GM13977 (cell line): ENCODE measurements around the gene UNC5A.

Experiments used
- DNase-seq: peaks from one replicate; pipeline ENCODE4 v3.0.0; 2012; ENCODE audit warnings: low spot score
- in situ Hi-C: fragments of 300-500 bp; cut with MboI; formaldehyde crosslinking; loops from one replicate; pipeline ENCODE4 v1.12.0; 2022; ENCODE audit warnings: low sequenced_read_pairs, low pct_unique_long_range_greater_than_20kb, mixed read lengths, inconsistent platforms; ENCODE audit not compliant: unreplicated experiment
- TF ChIP-seq, protein P1 (sequence below): IDR thresholded peaks from 2 replicates; pipeline ENCODE4 v1.5.1; 2012; ENCODE audit warnings: mild to moderate bottlenecking, control low read depth; ENCODE audit not compliant: insufficient read depth; ENCODE audit errors: extremely low read depth, missing control alignments

Gene UNC5A

DNA sequence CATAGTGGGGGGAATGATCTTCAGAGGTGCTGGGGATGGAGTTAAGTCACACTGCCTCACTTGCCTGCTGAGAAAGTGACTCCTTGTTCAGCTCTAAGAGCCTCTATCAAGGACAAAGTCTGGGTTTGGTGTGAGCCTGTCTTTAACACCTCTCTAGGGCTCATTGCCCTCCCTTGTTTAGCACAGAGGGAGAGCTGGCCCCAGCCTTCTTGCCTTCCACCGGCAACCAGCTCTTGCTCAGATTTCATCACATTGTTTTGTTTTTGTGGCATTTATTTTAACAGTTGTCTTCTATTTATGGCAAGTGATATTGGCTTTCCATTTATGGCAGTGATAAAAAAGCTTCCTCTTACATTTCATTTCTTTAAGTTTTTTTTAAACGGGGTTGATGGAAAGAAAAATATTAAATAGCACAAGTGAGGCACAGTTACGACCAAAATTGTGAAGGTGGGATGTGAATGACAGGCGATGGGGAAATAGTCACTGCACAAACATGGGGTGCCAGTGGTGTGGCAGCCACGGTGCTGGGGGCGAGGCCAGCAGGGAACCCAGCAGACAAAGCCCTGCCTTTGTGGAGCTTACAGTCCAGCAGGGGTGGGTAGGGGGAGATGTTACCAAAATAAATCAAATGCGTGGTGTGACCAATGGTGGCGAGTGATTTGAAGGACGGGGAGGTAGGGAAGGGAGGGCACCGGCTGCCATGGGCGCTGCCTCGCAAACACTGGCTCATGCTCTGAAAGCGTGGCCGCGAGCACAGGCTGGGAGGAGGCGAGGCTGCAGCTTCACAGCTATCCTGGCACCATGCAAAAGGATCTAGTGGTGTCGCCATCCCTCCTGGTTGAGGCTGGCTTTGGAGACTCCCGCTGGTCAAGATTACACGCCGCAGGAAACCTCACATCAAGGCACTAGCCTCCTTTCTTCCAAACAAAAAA is 21.2 kb upstream of the UNC5A start:
- DNase-seq, result no peak
- TF ChIP-seq, protein P1, sequence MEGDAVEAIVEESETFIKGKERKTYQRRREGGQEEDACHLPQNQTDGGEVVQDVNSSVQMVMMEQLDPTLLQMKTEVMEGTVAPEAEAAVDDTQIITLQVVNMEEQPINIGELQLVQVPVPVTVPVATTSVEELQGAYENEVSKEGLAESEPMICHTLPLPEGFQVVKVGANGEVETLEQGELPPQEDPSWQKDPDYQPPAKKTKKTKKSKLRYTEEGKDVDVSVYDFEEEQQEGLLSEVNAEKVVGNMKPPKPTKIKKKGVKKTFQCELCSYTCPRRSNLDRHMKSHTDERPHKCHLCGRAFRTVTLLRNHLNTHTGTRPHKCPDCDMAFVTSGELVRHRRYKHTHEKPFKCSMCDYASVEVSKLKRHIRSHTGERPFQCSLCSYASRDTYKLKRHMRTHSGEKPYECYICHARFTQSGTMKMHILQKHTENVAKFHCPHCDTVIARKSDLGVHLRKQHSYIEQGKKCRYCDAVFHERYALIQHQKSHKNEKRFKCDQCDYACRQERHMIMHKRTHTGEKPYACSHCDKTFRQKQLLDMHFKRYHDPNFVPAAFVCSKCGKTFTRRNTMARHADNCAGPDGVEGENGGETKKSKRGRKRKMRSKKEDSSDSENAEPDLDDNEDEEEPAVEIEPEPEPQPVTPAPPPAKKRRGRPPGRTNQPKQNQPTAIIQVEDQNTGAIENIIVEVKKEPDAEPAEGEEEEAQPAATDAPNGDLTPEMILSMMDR, result no peak
- in situ Hi-C loops, result no loop called here

DNA sequence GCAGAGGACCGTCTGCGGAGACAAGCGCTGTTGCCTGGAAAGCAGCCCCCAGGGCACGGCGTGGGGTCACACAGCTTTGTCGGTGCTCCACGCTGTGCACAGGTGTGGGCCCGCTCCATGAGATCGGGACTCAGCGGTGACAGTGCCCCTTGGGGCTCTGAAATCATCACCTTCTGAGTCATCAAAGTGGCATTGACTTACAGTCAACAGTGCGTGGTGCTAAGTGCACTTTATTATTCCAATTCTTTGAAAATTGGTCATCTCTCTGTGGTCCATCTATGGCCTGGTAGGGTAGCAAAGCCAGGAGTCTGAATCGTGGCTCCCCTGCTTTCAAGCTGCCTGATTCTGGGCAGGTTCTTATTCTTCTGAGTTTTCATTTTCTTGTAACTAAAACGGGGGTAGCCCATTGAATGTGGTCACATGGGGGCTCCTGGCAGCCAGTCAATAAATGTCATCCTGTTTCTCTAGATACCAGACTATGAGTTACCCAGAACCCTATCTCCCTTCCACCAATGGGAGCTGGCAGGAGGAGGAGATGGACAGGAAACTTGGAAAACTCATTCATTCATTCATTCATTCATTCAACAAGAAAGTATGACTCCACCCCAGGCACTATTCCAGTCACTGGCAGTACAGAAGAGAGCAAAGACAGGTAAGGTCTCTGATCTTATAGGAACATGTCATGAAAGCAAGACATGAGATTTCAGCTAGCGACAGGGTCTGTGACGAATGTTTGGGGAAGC is 20.3 kb upstream of the UNC5A start:
- in situ Hi-C loops, result no loop called here
- TF ChIP-seq, protein P1, result no peak
- DNase-seq, result no peak

DNA sequence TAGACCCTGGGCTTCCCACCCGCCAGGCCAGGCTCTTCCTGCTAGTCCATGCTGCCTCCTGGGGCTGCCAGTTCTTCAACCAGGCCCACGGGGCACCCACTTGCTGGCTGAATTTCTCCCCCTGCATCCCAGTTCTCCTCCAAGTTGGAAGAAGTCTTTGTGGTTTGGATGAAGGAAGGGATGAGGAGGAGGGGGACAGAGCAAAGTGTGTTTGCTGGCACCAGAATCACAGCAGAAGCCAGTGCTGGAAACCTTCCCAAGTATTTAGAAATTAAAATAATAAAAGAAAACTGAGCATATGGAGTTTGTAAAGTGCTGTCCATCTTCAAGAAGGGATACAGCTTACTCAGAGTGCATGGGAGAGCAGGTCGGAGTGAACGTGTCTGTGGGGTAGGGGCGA is 19.4 kb upstream of the UNC5A start:
- in situ Hi-C loops, result no loop called here
- no peak for DNase-seq
- TF ChIP-seq, protein P1, result no peak

DNA sequence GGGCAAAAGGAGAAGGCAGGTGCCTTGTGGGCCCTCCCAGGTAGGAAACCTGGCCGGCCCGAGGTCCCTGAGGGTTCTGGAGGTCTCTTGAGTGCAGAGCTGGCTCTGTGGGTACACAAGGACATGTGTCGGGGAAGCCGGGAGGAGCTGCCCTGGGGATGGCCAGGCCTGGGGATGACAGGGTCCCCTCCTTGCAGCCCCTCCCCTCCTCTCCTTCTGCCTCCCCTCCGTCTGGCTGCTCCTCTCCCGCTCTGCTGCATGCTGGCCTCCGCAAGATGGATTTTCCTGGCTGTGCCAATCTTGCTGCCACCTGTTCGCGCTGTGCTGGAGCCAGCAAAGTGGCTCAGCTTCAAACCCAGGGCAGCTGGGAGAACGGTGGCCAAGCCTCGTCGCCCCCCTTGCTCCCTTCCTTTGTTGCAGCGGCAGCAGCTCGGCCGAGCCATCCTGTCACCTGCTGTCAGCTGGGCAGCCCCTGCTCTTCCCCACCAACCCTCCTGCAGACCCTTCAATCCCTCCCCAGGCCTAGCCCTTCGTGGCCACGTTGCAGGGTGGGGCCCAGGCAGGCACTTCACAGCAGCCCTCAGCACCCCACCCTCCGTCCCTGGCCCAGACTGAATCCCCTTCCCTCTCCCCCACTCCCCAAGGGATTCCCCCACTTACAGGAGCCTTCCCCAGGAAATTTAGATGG is 17.6 kb upstream of the UNC5A start:
- no peak for DNase-seq
- TF ChIP-seq, protein P1, result no peak
- in situ Hi-C loops, result no loop called here

DNA sequence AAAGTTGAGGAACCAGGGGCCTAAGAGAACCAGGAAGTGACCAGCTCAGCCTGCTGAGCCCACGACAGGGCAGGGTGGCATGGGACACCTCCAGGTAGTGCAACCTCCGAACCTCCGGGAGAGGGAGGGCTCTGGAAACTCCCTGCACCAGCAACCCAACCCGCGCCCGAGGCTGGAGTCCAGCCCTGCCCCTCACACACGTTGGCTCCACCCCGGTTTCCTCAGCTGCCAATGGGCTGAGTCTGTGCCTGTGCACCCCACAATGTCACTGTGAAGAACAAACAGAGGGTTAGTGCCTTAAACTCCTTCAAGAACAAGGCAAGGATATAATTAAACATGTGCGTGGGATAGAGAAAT is 17.0 kb upstream of the UNC5A start:
- in situ Hi-C loops, result no loop called here
- TF ChIP-seq, protein P1, result no peak
- no peak for DNase-seq

DNA sequence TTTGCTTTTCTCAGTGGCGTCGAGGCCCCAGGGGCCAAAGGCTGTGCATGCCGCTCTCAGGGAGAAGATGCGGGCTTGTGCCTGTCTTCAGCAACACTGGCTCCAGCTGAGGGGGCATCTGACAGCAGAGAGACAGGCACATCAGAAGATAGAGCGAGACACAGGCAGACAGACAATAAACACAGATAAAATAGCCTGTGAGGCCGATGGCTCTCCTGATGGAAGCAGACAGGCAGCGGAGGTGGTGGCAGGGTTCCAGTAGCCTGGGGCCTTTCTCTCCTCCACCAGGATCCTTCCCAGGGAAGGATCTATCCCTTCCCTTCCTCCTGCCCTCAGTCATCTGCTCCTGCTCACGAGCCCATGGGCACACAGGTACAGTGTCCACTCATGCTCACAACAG is 16.6 kb upstream of the UNC5A start:
- TF ChIP-seq, protein P1, result no peak
- in situ Hi-C loops, result no loop called here
- no peak for DNase-seq
